Parathyroid adenoma (tissue), 2 donors: ENCODE measurements around the gene KCNK2.

Experiments
- H2AFZ ChIP-seq: fragments of 300-600 bp; sonication (generic); one replicate; pipeline ENCODE4 v1.7.0; 2017; ENCODE audit warnings: antibody characterized with exemption, mild to moderate bottlenecking
- H3K27ac ChIP-seq: fragments of 300-600 bp; sonication (generic); one replicate; pipeline ENCODE4 v1.7.0; 2017
- H3K27me3 ChIP-seq: fragments of 300-600 bp; sonication (generic); one replicate; pipeline ENCODE4 v1.7.0; 2017; ENCODE audit warnings: low read length; ENCODE audit not compliant: control insufficient read depth, insufficient read depth
- H3K36me3 ChIP-seq: fragments of 300-600 bp; sonication (generic); one replicate; pipeline ENCODE4 v1.7.0; 2017; ENCODE audit warnings: low read length; ENCODE audit not compliant: control insufficient read depth, insufficient read depth
- H3K4me1 ChIP-seq: fragments of 300-600 bp; sonication (generic); one replicate; pipeline ENCODE4 v1.7.0; 2017; ENCODE audit warnings: control low read depth
- H3K4me2 ChIP-seq: fragments of 300-600 bp; sonication (generic); one replicate; pipeline ENCODE4 v1.7.0; 2017; ENCODE audit warnings: low read length
- H3K4me3 ChIP-seq: fragments of 300-600 bp; sonication (generic); one replicate; pipeline ENCODE4 v1.7.0; 2017; ENCODE audit warnings: low read depth, low read length
- H3K79me2 ChIP-seq: fragments of 300-600 bp; sonication (generic); one replicate; pipeline ENCODE4 v1.7.0; 2017; ENCODE audit warnings: control low read depth
- H3K9ac ChIP-seq: fragments of 300-600 bp; sonication (generic); one replicate; pipeline ENCODE4 v1.7.0; 2017; ENCODE audit warnings: mild to moderate bottlenecking
- H3K9me3 ChIP-seq: fragments of 300-600 bp; sonication (generic); one replicate; pipeline ENCODE4 v1.7.0; 2017; ENCODE audit warnings: low read length; ENCODE audit not compliant: control insufficient read depth
- CTCF ChIP-seq: fragments of 300-600 bp; sonication (generic); IDR thresholded peaks from one replicate; pipeline ENCODE4 v1.7.0; 2017; ENCODE audit warnings: antibody characterized with exemption, mild to moderate bottlenecking
- donor health status: primary hyperparathyroidism.

KCNK2 gene

DNA sequence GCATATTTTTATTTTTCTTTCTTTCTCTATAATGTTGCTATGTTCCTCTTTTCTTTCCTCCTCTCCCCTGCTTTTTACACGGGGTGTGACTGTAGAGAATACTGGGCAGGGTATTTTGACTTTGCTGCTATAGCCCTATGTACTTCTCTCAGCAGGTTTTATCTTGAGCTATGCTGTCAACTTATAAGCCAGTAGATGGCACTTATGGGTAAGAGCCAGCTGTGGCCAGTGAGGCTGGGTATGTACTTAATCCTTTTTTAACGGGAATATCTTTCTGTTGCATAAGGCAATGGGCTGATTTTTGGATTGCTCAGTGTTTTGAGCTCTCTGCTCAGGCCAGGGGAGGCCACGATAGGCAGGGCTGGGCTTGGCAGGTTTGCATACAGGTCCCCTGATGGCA is 99.0 kb downstream of the KCNK2 start:
- H3K79me2 ChIP-seq, result no peaks in the 10 kb centered on the region
- no peak overlapping the region for H3K9ac ChIP-seq
- no peak overlapping the region for H2AFZ ChIP-seq
- H3K27me3 ChIP-seq, result no peaks in the 10 kb centered on the region
- TF ChIP-seq CTCF, result no peak
- H3K9me3 ChIP-seq, result no peaks in the 10 kb centered on the region
- no peaks in the 10 kb centered on the region for H3K36me3 ChIP-seq
- H3K27ac ChIP-seq, result no peak overlapping the region
- H3K4me1 ChIP-seq, result no peaks in the 10 kb centered on the region
- no peak overlapping the region for H3K4me2 ChIP-seq
- H3K4me3 ChIP-seq, result no peak overlapping the region

- Histone ChIP-seq H3K79me2 (no peaks in the 10 kb centered on the region), H3K36me3 (no peaks in the 10 kb centered on the region), H2AFZ (no peak overlapping the region), H3K9me3 (no peaks in the 10 kb centered on the region), H3K4me1 (no peaks in the 10 kb centered on the region), H3K9ac (no peak overlapping the region), H3K4me2 (no peak overlapping the region), H3K4me3 (no peak overlapping the region), H3K27me3 (no peaks in the 10 kb centered on the region), H3K27ac (no peak overlapping the region)
- TF ChIP-seq CTCF, result no peak
Measured at GRCh38 chr1:215185067-215185620, 102.6 kb downstream of the KCNK2 start.

DNA sequence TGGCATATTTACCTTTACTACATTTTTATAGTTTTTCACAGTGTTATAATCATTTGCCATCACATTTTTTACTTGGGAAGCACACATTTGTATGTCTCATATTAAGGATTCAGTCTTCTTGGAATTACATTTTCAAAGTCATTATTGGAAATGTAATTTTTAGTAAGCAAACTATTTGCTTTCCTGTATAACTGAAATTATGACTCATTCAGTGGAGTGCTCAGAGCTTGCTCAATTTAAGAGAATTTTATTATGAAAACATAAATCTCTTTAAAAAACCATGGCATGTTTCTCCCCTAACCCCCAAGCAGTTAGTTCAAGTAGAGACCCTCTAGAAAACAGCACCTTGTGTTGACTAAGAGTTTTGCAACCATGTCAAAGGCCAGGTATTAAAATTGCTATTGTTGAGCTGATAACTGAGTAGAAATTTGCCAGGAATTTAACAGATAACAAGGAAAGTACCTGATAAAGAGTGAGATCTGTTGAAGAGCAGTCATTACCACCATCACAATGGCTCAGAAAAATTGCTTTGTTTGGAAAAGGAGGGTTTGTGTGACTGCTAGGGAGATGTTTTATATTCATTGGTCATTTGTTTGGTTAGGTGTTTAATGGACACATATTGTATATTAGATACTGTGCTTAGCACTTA is 105.9 kb downstream of the KCNK2 start:
- TF ChIP-seq CTCF, result no peak
- Histone ChIP-seq H3K27ac (no peak overlapping the region), H3K9ac (no peak overlapping the region)

DNA sequence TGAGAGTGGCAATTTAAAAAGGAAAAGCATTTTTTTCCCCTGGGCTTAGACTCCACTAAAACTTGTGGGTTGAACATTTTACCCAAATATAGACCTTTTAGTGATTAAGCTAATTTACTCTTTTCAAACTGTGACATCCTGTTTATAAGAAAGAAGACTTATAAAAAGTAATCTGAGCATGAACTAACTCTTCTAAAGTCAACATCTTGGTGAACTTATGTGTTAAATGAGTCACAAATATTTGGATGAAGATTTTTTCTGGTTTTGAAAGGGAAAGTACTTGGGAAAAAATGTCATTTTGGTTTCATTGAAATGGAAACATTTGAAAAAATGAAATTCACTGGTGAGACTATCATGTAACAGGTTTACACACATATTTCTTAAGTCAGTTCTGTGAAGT is 109.8 kb downstream of the KCNK2 start:
- TF ChIP-seq CTCF, result no peak
- Histone ChIP-seq H3K4me1 (no peaks in the 10 kb centered on the region), H3K79me2 (no peaks in the 10 kb centered on the region), H3K27me3 (no peaks in the 10 kb centered on the region), H3K27ac (no peak overlapping the region), H3K9me3 (no peaks in the 10 kb centered on the region), H3K9ac (no peak overlapping the region), H3K4me3 (no peak overlapping the region), H2AFZ (no peak overlapping the region), H3K36me3 (no peaks in the 10 kb centered on the region), H3K4me2 (no peak overlapping the region)

More for the DNA sequence above, 105.9 kb downstream of the KCNK2 start:
- no peak overlapping the region for H2AFZ ChIP-seq
- H3K4me2 ChIP-seq, result no peak overlapping the region
- H3K36me3 ChIP-seq, result no peaks in the 10 kb centered on the region
- no peaks in the 10 kb centered on the region for H3K79me2 ChIP-seq
- H3K9me3 ChIP-seq, result no peaks in the 10 kb centered on the region
- H3K4me1 ChIP-seq, result no peaks in the 10 kb centered on the region
- H3K4me3 ChIP-seq, result no peak overlapping the region
- H3K27me3 ChIP-seq, result no peaks in the 10 kb centered on the region

- Histone ChIP-seq H3K27ac (no peak overlapping the region), H3K36me3 (no peaks in the 10 kb centered on the region), H2AFZ (no peak overlapping the region), H3K9ac (no peak overlapping the region), H3K27me3 (no peaks in the 10 kb centered on the region), H3K79me2 (no peaks in the 10 kb centered on the region), H3K9me3 (no peaks in the 10 kb centered on the region), H3K4me2 (no peak overlapping the region), H3K4me3 (no peak overlapping the region), H3K4me1 (no peaks in the 10 kb centered on the region)
- no peak for TF ChIP-seq CTCF
Measured at GRCh38 chr1:215198021-215198420, 115.5 kb downstream of the KCNK2 start.
